H1 (cell line): ENCODE data around the gene BPI. TPM values are rescaled to one million over a fixed set of nuclear protein-coding genes. Genes with fewer than 3 reads are reported as not detected.
A peak's percentile ranks its signal among the peaks of the same experiment; 100 is the strongest.

Experiments
- CTCF ChIA-PET: fragments of 300-600 bp; sonication (Branson Sonifier 250); formaldehyde crosslinking; loops from one replicate; lab custom pipeline; 2021; ENCODE audit not compliant: partially characterized antibody; lab: Charles Lee
- POLR2A ChIA-PET: fragments of 300-600 bp; sonication (Branson Sonifier 250); formaldehyde crosslinking; loops from one replicate; lab custom pipeline; 2021; ENCODE audit warnings: inconsistent platforms; ENCODE audit not compliant: partially characterized antibody; lab: Charles Lee
- DNase-seq, 2 experiments: peaks; one replicate each; pipeline versions ENCODE4 v3.0.0 to v3.0.0-alpha.2; 2010 to 2022; ENCODE audit warnings: low spot score in 2 of 2, low read depth in 1 of 2, mixed read lengths in 1 of 2
- FAIRE-seq: peaks from 2 replicates; lab custom pipeline; 2011; peaks lifted over from hg19 to GRCh38; lab: Jason Lieb, UNC
- H2AFZ ChIP-seq: 2 replicates; pipeline ENCODE4 v1.8.1; 2012; ENCODE audit warnings: low read length, inconsistent platforms
- H2AK5ac ChIP-seq: 2 replicates; pipeline ENCODE4 v1.6.1; 2013; ENCODE audit warnings: low read depth, low read length
- H2BK120ac ChIP-seq: replicated peaks from 2 replicates; pipeline ENCODE3; 2013; ENCODE audit warnings: low read depth, low read length, inconsistent platforms
- H2BK12ac ChIP-seq: 2 replicates; pipeline ENCODE4 v1.6.1; 2013; ENCODE audit warnings: low read depth, low read length
- H2BK15ac ChIP-seq: 2 replicates; pipeline ENCODE4 v1.6.1; 2013; ENCODE audit warnings: low read length
- H2BK20ac ChIP-seq: 2 replicates; pipeline ENCODE4 v1.6.1; 2013; ENCODE audit warnings: low read length
- H2BK5ac ChIP-seq: 2 replicates; pipeline ENCODE4 v1.6.1; 2013; ENCODE audit warnings: low read depth, low read length
- H3K14ac ChIP-seq: 2 replicates; pipeline ENCODE4 v1.6.1; 2013; ENCODE audit warnings: inconsistent platforms; ENCODE audit not compliant: insufficient read length
- H3K18ac ChIP-seq: 2 replicates; pipeline ENCODE4 v1.6.1; 2013; ENCODE audit warnings: low read length; ENCODE audit errors: extremely low read depth
- H3K23ac ChIP-seq: 2 replicates; pipeline ENCODE4 v1.6.1; 2013; ENCODE audit warnings: inconsistent platforms; ENCODE audit not compliant: insufficient read length
- H3K23me2 ChIP-seq: 2 replicates; pipeline ENCODE4 v1.6.1; 2013; ENCODE audit warnings: low read depth, low read length
- H3K27ac ChIP-seq: 2 replicates; pipeline ENCODE4 v1.6.1; 2011; ENCODE audit warnings: low read depth, low read length, inconsistent platforms
- H3K27me3 ChIP-seq, 4 experiments: replicated peaks in 1 of 4; 1 replicate in 1 of 4; 2 replicates in 3 of 4; pipeline versions ENCODE4 v1.6.1 to v1.8.1; 2011 to 2013; ENCODE audit warnings: low read length in 3 of 4, mild to moderate bottlenecking in 3 of 4, inconsistent platforms in 2 of 4, mixed read lengths in 2 of 4, moderate library complexity in 1 of 4; ENCODE audit not compliant: control insufficient read depth in 3 of 4, insufficient read depth in 3 of 4; ENCODE audit errors: extremely low read depth in 1 of 4
- H3K36me3 ChIP-seq, 4 experiments: 2 replicates each; pipeline versions ENCODE4 v1.6.1 to v1.8.1; 2011 to 2013; ENCODE audit warnings: mild to moderate bottlenecking in 4 of 4, low read length in 3 of 4, moderate library complexity in 2 of 4, control low read depth in 1 of 4, inconsistent platforms in 1 of 4; ENCODE audit not compliant: insufficient read depth in 4 of 4, control insufficient read depth in 2 of 4
- H3K4ac ChIP-seq: replicated peaks from 2 replicates; pipeline ENCODE3; 2013; ENCODE audit warnings: low read length, low read depth, mixed read lengths, inconsistent platforms; ENCODE audit not compliant: insufficient read length
- H3K4me1 ChIP-seq, 4 experiments: replicated peaks in 1 of 4; 1 replicate in 1 of 4; 2 replicates in 3 of 4; pipeline versions ENCODE4 v1.6.1 to v1.8.1; 2011 to 2013; ENCODE audit warnings: low read length in 3 of 4, inconsistent platforms in 2 of 4, mixed read lengths in 1 of 4; ENCODE audit not compliant: insufficient read depth in 4 of 4, control insufficient read depth in 3 of 4
- H3K4me2 ChIP-seq, 2 experiments: 2 replicates each; pipeline versions ENCODE4 v1.6.1 to v1.8.1; 2011 to 2013; ENCODE audit warnings: low read depth in 2 of 2, low read length in 2 of 2, control low read depth in 1 of 2, inconsistent platforms in 1 of 2, mild to moderate bottlenecking in 1 of 2; ENCODE audit not compliant: insufficient read depth in 1 of 2
- H3K4me3 ChIP-seq, 4 experiments: fragments of 200-600, 300-600 bp in 1 of 4; sonication (generic), shearing (Covaris generic), sonication (Bioruptor Twin) in 1 of 4; 2 replicates each; pipeline versions ENCODE4 v1.5.1 to v1.8.1; 2011 to 2016; ENCODE audit warnings: low read length in 4 of 4, low read depth in 3 of 4, control low read depth in 2 of 4, inconsistent platforms in 2 of 4, mild to moderate bottlenecking in 2 of 4, mixed read lengths in 1 of 4, moderate library complexity in 1 of 4; ENCODE audit not compliant: insufficient read depth in 2 of 4; ENCODE audit errors: extremely low read depth in 1 of 4
- H3K56ac ChIP-seq: replicated peaks from 2 replicates; pipeline ENCODE3; 2013; ENCODE audit warnings: low read depth, mild to moderate bottlenecking, mixed read lengths, low read length, inconsistent platforms; ENCODE audit not compliant: insufficient read length
- H3K79me1 ChIP-seq: 2 replicates; pipeline ENCODE4 v1.6.1; 2013; ENCODE audit warnings: low read depth, low read length, control low read depth
- H3K79me2 ChIP-seq, 2 experiments: 2 replicates each; pipeline versions ENCODE4 v1.6.1 to v1.8.1; 2012 to 2013; ENCODE audit warnings: low read length in 2 of 2, mild to moderate bottlenecking in 2 of 2, inconsistent platforms in 1 of 2; ENCODE audit not compliant: insufficient read depth in 2 of 2, control insufficient read depth in 1 of 2
- H3K9ac ChIP-seq, 4 experiments: replicated peaks in 1 of 4; 1 replicate in 1 of 4; 2 replicates in 3 of 4; pipeline versions ENCODE4 v1.6.1 to v1.8.1; 2011 to 2013; ENCODE audit warnings: low read depth in 3 of 4, low read length in 3 of 4, control low read depth in 2 of 4, mild to moderate bottlenecking in 2 of 4, moderate library complexity in 2 of 4, inconsistent platforms in 1 of 4; ENCODE audit errors: extremely low read depth in 1 of 4
- H3K9me3 ChIP-seq, 2 experiments: 2 replicates each; pipeline versions ENCODE4 v1.6.1 to v1.8.1; 2012 to 2013; ENCODE audit warnings: mild to moderate bottlenecking in 2 of 2, moderate library complexity in 2 of 2, control low read depth in 1 of 2, inconsistent platforms in 1 of 2, low read depth in 1 of 2, low read length in 1 of 2, mixed read lengths in 1 of 2; ENCODE audit not compliant: insufficient read depth in 2 of 2
- H4K20me1 ChIP-seq, 2 experiments: replicated peaks in 1 of 2; 2 replicates each; pipeline versions ENCODE3 to v1.8.1; 2011 to 2013; ENCODE audit warnings: inconsistent platforms in 2 of 2, low read length in 2 of 2, mild to moderate bottlenecking in 1 of 2; ENCODE audit not compliant: insufficient read depth in 2 of 2, control insufficient read depth in 1 of 2
- H4K5ac ChIP-seq: 2 replicates; pipeline ENCODE4 v1.6.1; 2013; ENCODE audit warnings: low read length, low read depth, mixed read lengths, inconsistent platforms; ENCODE audit not compliant: insufficient read length
- H4K8ac ChIP-seq: 2 replicates; pipeline ENCODE4 v1.8.0; 2013; ENCODE audit warnings: mild to moderate bottlenecking, moderate library complexity, low read length, inconsistent platforms; ENCODE audit not compliant: insufficient read depth; ENCODE audit errors: extremely low read depth
- H4K91ac ChIP-seq: replicated peaks from 2 replicates; pipeline ENCODE3; 2013; ENCODE audit warnings: low read length, mixed read lengths, inconsistent platforms; ENCODE audit not compliant: insufficient read length
- BCL11A ChIP-seq, 2 experiments: IDR thresholded peaks; one replicate each; pipeline ENCODE4 v1.6.1; 2011; ENCODE audit warnings: low read depth in 2 of 2, low read length in 2 of 2, mild to moderate bottlenecking in 2 of 2
- CBX5 ChIP-seq: fragments of 300-800, 300-1000 bp; sonication (generic); IDR thresholded peaks from 2 replicates; pipeline ENCODE4 v1.7.1; 2016; ENCODE audit warnings: antibody characterized with exemption, low read length, low read depth
- CTBP2 ChIP-seq: IDR thresholded peaks from 2 replicates; pipeline ENCODE4 v1.7.0; 2011; ENCODE audit warnings: borderline replicate concordance, mild to moderate bottlenecking, moderate library complexity, mixed read lengths, low read length; ENCODE audit not compliant: insufficient read depth, insufficient read length
- E2F6 ChIP-seq: IDR thresholded peaks from 2 replicates; pipeline ENCODE4 v1.6.1; 2012; ENCODE audit warnings: inconsistent platforms
- GTF2F1 ChIP-seq: IDR thresholded peaks from 2 replicates; pipeline ENCODE4 v1.6.1; 2012; ENCODE audit warnings: low read depth, low read length, improper control_type of control experiment, borderline replicate concordance
- KDM5A ChIP-seq: fragments of 200-600 bp; IDR thresholded peaks from 2 replicates; pipeline ENCODE4 v1.7.1; 2012; ENCODE audit warnings: mild to moderate bottlenecking, low read length, inconsistent platforms, mixed read lengths
- POLR2A ChIP-seq, 2 experiments: IDR thresholded peaks; 1 replicate in 1 of 2; 2 replicates in 1 of 2; pipeline ENCODE4 v1.6.1; 2011; ENCODE audit warnings: low read depth in 2 of 2, low read length in 2 of 2, mild to moderate bottlenecking in 2 of 2; ENCODE audit errors: control extremely low read depth in 1 of 2
- RXRA ChIP-seq: IDR thresholded peaks from 2 replicates; pipeline ENCODE4 v1.6.1; 2011; ENCODE audit warnings: low read depth, mild to moderate bottlenecking, low read length, moderate library complexity; ENCODE audit not compliant: insufficient read depth
- SIRT6 ChIP-seq: IDR thresholded peaks from one replicate; pipeline ENCODE4 v1.7.1; 2012; ENCODE audit warnings: low read length, inconsistent platforms
- SP2 ChIP-seq: IDR thresholded peaks from 2 replicates; pipeline ENCODE4 v1.6.1; 2012; ENCODE audit warnings: mild to moderate bottlenecking, low read length, inconsistent platforms
- SP4 ChIP-seq: IDR thresholded peaks from 2 replicates; pipeline ENCODE4 v1.6.1; 2012; ENCODE audit warnings: low read length, inconsistent platforms
- TAF7 ChIP-seq: optimal IDR thresholded peaks from 2 replicates; pipeline ENCODE3; 2011; ENCODE audit warnings: low read depth, mild to moderate bottlenecking, inconsistent platforms, low read length, moderate library complexity, borderline replicate concordance
- ZNF274 ChIP-seq: IDR thresholded peaks from 2 replicates; pipeline ENCODE4 v1.7.0; 2012; ENCODE audit warnings: low read length, borderline replicate concordance; ENCODE audit errors: extremely low read depth
- WGBS, 2 experiments: shearing (Covaris generic) in 1 of 2; methylation state at CpG; one replicate each; pipeline versions ENCODE4 v1.1.6 to v1.1.7; 2013 to 2015; ENCODE audit warnings: low lambda C conversion rate in 2 of 2, mixed read lengths in 2 of 2, inconsistent platforms in 1 of 2, low coverage in 1 of 2, missing lambda C conversion rate in 1 of 2; ENCODE audit not compliant: insufficient replicate concordance in 2 of 2, insufficient coverage in 1 of 2, insufficient read length in 1 of 2; ENCODE audit errors: extremely low coverage in 1 of 2, missing lambda C conversion rate in 1 of 2; 5-methylcytosine and 5-hydroxymethylcytosine counted together
- polyA plus RNA-seq, 7 experiments: library from polyadenylated mRNA; depleted of rRNA in 3 of 7; stranded (reverse) in 5 of 7; unstranded in 2 of 7; fragments of >200 nt in 5 of 7; fragments of 200-250 nt in 2 of 7; gene quantifications; 1 replicate in 5 of 7; 2 replicates in 1 of 7; 4 replicates in 1 of 7; pipeline versions ENCODE4 v1.2.1 to v1.2.3, GENCODE V29; 2011 to 2013; ENCODE audit warnings: missing spikeins in 2 of 7, mixed read lengths in 2 of 7
- total RNA-seq: library from RNA; stranded (reverse); fragmentation: NEBNext Ultra II Directional; extraction: Animal tissue kit (Norgen Biotek cat#: 25700); gene quantifications from 2 replicates; pipeline ENCODE4 v1.2.1, GENCODE V29; 2021

BPI gene
- total and polyA plus RNA-seq, 2 of the 8 experiments (the other 6 are each of a cell fraction or from before 2014, with no cell fraction given): not detected

- H4K5ac ChIP-seq: no peak overlapping the region
- no peaks in the 10 kb centered on the region for H3K9me3 ChIP-seq
- ChIA-PET CTCF (interaction anchor here (1.1 to 22.1 kb wide), 13 partner anchors 7 to 219 kb away, joined by 3 to 390 read pairs (median 8); partner anchors contain the start of gene LBP), POLR2A (interaction anchor here (1.1 kb wide), 1 partner anchor 25 kb away, joined by 4 read pairs; no protein-coding TSS in a partner anchor)
- H2AK5ac ChIP-seq: no peak overlapping the region
- H3K23ac ChIP-seq: no peak overlapping the region
- no peak overlapping the region for H2BK20ac ChIP-seq
- H3K27me3 ChIP-seq: no peaks in the 10 kb centered on the region
- no peaks in the 10 kb centered on the region for H3K79me1 ChIP-seq
- 95% methylated on average over 7 of the region's 7 CpGs; no CpG with 5 or more reads in 1 of the 2 experiments for WGBS, 2 experiments
- 0 out of 2 replicates have a peak overlapping the region, but pooled peaks have one; percentile 46 for H2BK15ac ChIP-seq
- no peak overlapping the region for H3K4ac ChIP-seq
- H3K18ac ChIP-seq: no peak overlapping the region
- TF ChIP-seq GTF2F1 (no peak), SIRT6 (no peak), POLR2A (IDR thresholded peaks at IDR 0.05; ENCODE audit: control extremely low read depth in 1 of 2, low read depth in 2 of 2, low read length in 2 of 2) (no peak), KDM5A (no peak), SP4 (no peak), CTBP2 (no peak), CBX5 (no peak), ZNF274 (no peak), BCL11A (IDR thresholded peaks at IDR 0.05; ENCODE audit: low read depth in 2 of 2, low read length in 2 of 2) (no peak), SP2 (no peak), RXRA (no peak), TAF7 (no peak), E2F6 (no peak)
- no peak overlapping the region for H2BK5ac ChIP-seq
- FAIRE-seq: no peak
- H4K8ac ChIP-seq: no peak overlapping the region
- H2BK120ac ChIP-seq: no peak overlapping the region
- no peaks in the 10 kb centered on the region for H4K20me1 ChIP-seq
- no peak overlapping the region for H3K27ac ChIP-seq
- H3K9ac ChIP-seq: no peak overlapping the region
- no peak overlapping the region for H3K4me2 ChIP-seq
- H2AFZ ChIP-seq: no peak overlapping the region
- H3K4me3 ChIP-seq: no peak overlapping the region
- H3K14ac ChIP-seq: no peak overlapping the region
- H3K23me2 ChIP-seq: peaks cover 4% of the 10 kb centered on the region; the same call in 1 of the 2 replicates
- no peaks in the 10 kb centered on the region for H3K36me3 ChIP-seq
- no peak for DNase-seq
- no peak overlapping the region for H4K91ac ChIP-seq
- no peak overlapping the region for H2BK12ac ChIP-seq
- peaks cover 2 to 23% (median 14%) of the 10 kb centered on the region in 4 experiments for H3K4me1 ChIP-seq
- H3K79me2 ChIP-seq: no peaks in the 10 kb centered on the region
- H3K56ac ChIP-seq: no peak overlapping the region
Observed at GRCh38 chr20:38357653-38358207, 53.8 kb downstream of the BPI start.
